HepG2 (cell line): Measurements from ENCODE around the gene SGMS1. TPM values are rescaled to one million over a fixed set of nuclear protein-coding genes. Genes with fewer than 3 reads are reported as not detected.
A peak's percentile ranks its signal among the peaks of the same experiment; 100 is the strongest.

Source experiments
- CEBPG ChIP-seq: IDR thresholded peaks from 2 replicates; pipeline ENCODE4 v1.6.1; 2016
- EED ChIP-seq: sonication (generic); formaldehyde crosslinking; IDR thresholded peaks from 2 replicates; pipeline ENCODE4 v1.5.0; 2020; ENCODE audit warnings: mild to moderate bottlenecking, missing genetic modification reagents
- GABPB1 ChIP-seq: IDR thresholded peaks from 2 replicates; pipeline ENCODE4 v1.6.1; 2016; ENCODE audit warnings: mild to moderate bottlenecking, missing genetic modification reagents, moderate library complexity, missing compliant biosample characterization
- MED13 ChIP-seq: sonication (generic); formaldehyde crosslinking; IDR thresholded peaks from 2 replicates; pipeline ENCODE4 v1.5.0; 2020; ENCODE audit warnings: missing genetic modification reagents
- RAD51 ChIP-seq: fragments of 450-650 bp; IDR thresholded peaks from 2 replicates; pipeline ENCODE4 v1.6.1; 2016; ENCODE audit warnings: borderline replicate concordance
- REL ChIP-seq: sonication (generic); formaldehyde crosslinking; conservative IDR thresholded peaks from 2 replicates; pipeline ENCODE4 v1.8.0; 2022; ENCODE audit warnings: mild to moderate bottlenecking, missing genetic modification reagents, moderate library complexity
- SIX4 ChIP-seq: sonication (generic); formaldehyde crosslinking; IDR thresholded peaks from 2 replicates; pipeline ENCODE4 v1.4.0; 2020; ENCODE audit warnings: missing genetic modification reagents
- SOX5 ChIP-seq: IDR thresholded peaks from 2 replicates; pipeline ENCODE4 v1.6.1; 2016; ENCODE audit warnings: borderline replicate concordance
- SP5 ChIP-seq: IDR thresholded peaks from 2 replicates; pipeline ENCODE4 v1.6.1; 2016; ENCODE audit warnings: low read depth, borderline replicate concordance
- ZNF264 ChIP-seq: sonication (generic); formaldehyde crosslinking; IDR thresholded peaks from 2 replicates; pipeline ENCODE4 v1.4.0; 2020; ENCODE audit warnings: missing genetic modification reagents
- ZNF282 ChIP-seq: fragments of 450-650 bp; IDR thresholded peaks from 2 replicates; pipeline ENCODE4 v1.6.1; 2018; ENCODE audit not compliant: partially characterized antibody
- ZNF3 ChIP-seq: IDR thresholded peaks from 2 replicates; pipeline ENCODE4 v1.7.0; 2017; ENCODE audit warnings: inconsistent platforms
- ZNF446 ChIP-seq: sonication (generic); formaldehyde crosslinking; IDR thresholded peaks from 2 replicates; pipeline ENCODE4 v1.5.0; 2020; ENCODE audit warnings: mild to moderate bottlenecking, missing genetic modification reagents
- ZNF543 ChIP-seq: sonication (generic); formaldehyde crosslinking; IDR thresholded peaks from 2 replicates; pipeline ENCODE4 v1.4.0; 2020; ENCODE audit warnings: mild to moderate bottlenecking, missing genetic modification reagents
- ZNF552 ChIP-seq: sonication (generic); formaldehyde crosslinking; IDR thresholded peaks from 2 replicates; pipeline ENCODE4 v1.9.0; 2022; ENCODE audit warnings: missing genetic modification reagents, mild to moderate bottlenecking, borderline replicate concordance
- ZNF605 ChIP-seq: sonication (generic); formaldehyde crosslinking; IDR thresholded peaks from 2 replicates; pipeline ENCODE4 v1.8.0; 2022; ENCODE audit warnings: mild to moderate bottlenecking, missing genetic modification reagents
- ZNF703 ChIP-seq: sonication (generic); formaldehyde crosslinking; IDR thresholded peaks from 2 replicates; pipeline ENCODE4 v1.5.1; 2020; ENCODE audit warnings: missing genetic modification reagents, mild to moderate bottlenecking, moderate library complexity, borderline replicate concordance
- ZNF768 ChIP-seq: sonication (generic); formaldehyde crosslinking; IDR thresholded peaks from 2 replicates; pipeline ENCODE4 v1.4.0; 2020; ENCODE audit warnings: missing genetic modification reagents
- polyA plus RNA-seq, 8 experiments: library from polyadenylated mRNA; depleted of rRNA in 3 of 8; stranded (reverse) in 7 of 8; unstranded in 1 of 8; fragments of >200 nt; fragmentation: Illumina TruSeq in 4 of 8; extraction: Trizol in 4 of 8; gene quantifications; 2 replicates each; pipeline versions ENCODE4 v1.2.1 to v1.2.3, GENCODE V29; 2011 to 2016; ENCODE audit warnings: low read depth in 4 of 8, missing spikeins in 1 of 8, mixed read lengths in 1 of 8; ENCODE audit not compliant: insufficient read depth in 1 of 8
- total RNA-seq, 5 experiments: library from RNA; depleted of rRNA; stranded (reverse); fragments of >200 nt; fragmentation: Illumina TruSeq; extraction: Trizol; gene quantifications; 2 replicates each; pipeline ENCODE4 v1.2.3, GENCODE V29; 2016; ENCODE audit warnings: low read depth in 1 of 5
- TF ChIP-seq, protein P1 (sequence below): sonication (generic); formaldehyde crosslinking; IDR thresholded peaks from 2 replicates; pipeline ENCODE4 v1.4.0; 2020; ENCODE audit warnings: missing genetic modification reagents
- TF ChIP-seq, protein P2 (sequence below): sonication (generic); formaldehyde crosslinking; IDR thresholded peaks from 2 replicates; pipeline ENCODE4 v1.4.0; 2020; ENCODE audit warnings: missing genetic modification reagents
- TF ChIP-seq, protein P3 (sequence below): sonication (generic); formaldehyde crosslinking; conservative IDR thresholded peaks from 2 replicates; pipeline ENCODE4 v1.4.0; 2020; ENCODE audit warnings: missing genetic modification reagents
- TF ChIP-seq, protein P4 (sequence below): IDR thresholded peaks from 2 replicates; pipeline ENCODE4 v1.6.1; 2016
- TF ChIP-seq, protein P5 (sequence below): IDR thresholded peaks from 2 replicates; pipeline ENCODE4 v1.6.1; 2016; ENCODE audit warnings: mild to moderate bottlenecking, missing biosample characterization, missing genetic modification reagents
- TF ChIP-seq, protein P6 (sequence below): sonication (generic); formaldehyde crosslinking; IDR thresholded peaks from 2 replicates; pipeline ENCODE4 v1.8.1; 2023; ENCODE audit warnings: missing genetic modification reagents, mild to moderate bottlenecking, borderline replicate concordance
- TF ChIP-seq, protein P7 (sequence below): sonication (generic); formaldehyde crosslinking; IDR thresholded peaks from 2 replicates; pipeline ENCODE4 v1.8.1; 2023; ENCODE audit warnings: mild to moderate bottlenecking, missing genetic modification reagents

Gene SGMS1
- total and polyA plus RNA-seq, 2 of the 13 experiments (the other 11 are each of a cell fraction or from before 2014, with no cell fraction given): 6.5 to 15.1 TPM

DNA sequence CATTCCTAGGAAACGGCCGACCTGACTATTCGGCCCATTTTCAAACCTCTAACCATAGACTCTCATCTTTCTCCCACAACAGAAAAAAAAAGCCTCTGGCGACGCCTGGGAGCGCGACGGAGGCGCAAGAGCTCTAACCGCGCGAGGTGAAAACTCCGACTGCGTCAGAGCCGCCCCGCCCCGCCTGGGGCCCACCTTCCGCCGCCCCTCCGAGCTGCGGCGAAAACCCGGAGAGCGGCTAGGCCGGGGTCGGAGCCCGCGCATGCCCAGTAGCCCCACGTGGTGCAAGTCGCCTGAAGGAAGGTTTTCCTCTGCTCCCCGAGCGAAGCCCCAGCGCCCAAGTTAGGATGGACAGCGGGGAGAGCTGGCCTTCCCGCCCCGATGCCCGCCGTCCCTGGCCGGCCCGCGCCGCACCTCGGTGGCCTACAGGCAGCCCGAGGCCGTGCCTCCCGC is 683 bp upstream of the SGMS1 start (continued):
- TF ChIP-seq, protein P1, sequence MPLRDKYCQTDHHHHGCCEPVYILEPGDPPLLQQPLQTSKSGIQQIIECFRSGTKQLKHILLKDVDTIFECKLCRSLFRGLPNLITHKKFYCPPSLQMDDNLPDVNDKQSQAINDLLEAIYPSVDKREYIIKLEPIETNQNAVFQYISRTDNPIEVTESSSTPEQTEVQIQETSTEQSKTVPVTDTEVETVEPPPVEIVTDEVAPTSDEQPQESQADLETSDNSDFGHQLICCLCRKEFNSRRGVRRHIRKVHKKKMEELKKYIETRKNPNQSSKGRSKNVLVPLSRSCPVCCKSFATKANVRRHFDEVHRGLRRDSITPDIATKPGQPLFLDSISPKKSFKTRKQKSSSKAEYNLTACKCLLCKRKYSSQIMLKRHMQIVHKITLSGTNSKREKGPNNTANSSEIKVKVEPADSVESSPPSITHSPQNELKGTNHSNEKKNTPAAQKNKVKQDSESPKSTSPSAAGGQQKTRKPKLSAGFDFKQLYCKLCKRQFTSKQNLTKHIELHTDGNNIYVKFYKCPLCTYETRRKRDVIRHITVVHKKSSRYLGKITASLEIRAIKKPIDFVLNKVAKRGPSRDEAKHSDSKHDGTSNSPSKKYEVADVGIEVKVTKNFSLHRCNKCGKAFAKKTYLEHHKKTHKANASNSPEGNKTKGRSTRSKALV (CRISPR knock-in tag): peak; percentile 12
- TF ChIP-seq REL (CRISPR knock-in tag) (peak; percentile 28), MED13 (CRISPR knock-in tag) (no peak), ZNF605 (CRISPR knock-in tag) (0 out of 2 replicates have a peak, but pooled peaks have one; percentile 47), SIX4 (CRISPR knock-in tag) (0 out of 2 replicates have a peak, but pooled peaks have one; percentile 18), ZNF446 (CRISPR knock-in tag) (peak; percentile 90), ZNF703 (CRISPR knock-in tag) (no peak), EED (peak; percentile 43; the same call in 1 of the 2 replicates), SOX5 (CRISPR knock-in tag) (peak; percentile 39), SP5 (peak; percentile 73), CEBPG (CRISPR knock-in tag) (no peak), ZNF282 (no peak), ZNF264 (CRISPR knock-in tag) (no peak; the same call in 1 of the 2 replicates), ZNF552 (CRISPR knock-in tag) (peak; percentile 85), ZNF543 (CRISPR knock-in tag) (peak; percentile 12; the same call in 1 of the 2 replicates), ZNF3 (CRISPR knock-in tag) (no peak; the same call in 1 of the 2 replicates), RAD51 (no peak), ZNF768 (CRISPR knock-in tag) (peak; percentile 14; the same call in 1 of the 2 replicates), GABPB1 (CRISPR knock-in tag) (peak; percentile 83; the same call in 1 of the 2 replicates)
- TF ChIP-seq, protein P2, sequence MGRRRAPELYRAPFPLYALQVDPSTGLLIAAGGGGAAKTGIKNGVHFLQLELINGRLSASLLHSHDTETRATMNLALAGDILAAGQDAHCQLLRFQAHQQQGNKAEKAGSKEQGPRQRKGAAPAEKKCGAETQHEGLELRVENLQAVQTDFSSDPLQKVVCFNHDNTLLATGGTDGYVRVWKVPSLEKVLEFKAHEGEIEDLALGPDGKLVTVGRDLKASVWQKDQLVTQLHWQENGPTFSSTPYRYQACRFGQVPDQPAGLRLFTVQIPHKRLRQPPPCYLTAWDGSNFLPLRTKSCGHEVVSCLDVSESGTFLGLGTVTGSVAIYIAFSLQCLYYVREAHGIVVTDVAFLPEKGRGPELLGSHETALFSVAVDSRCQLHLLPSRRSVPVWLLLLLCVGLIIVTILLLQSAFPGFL: no peak
- TF ChIP-seq, protein P3, sequence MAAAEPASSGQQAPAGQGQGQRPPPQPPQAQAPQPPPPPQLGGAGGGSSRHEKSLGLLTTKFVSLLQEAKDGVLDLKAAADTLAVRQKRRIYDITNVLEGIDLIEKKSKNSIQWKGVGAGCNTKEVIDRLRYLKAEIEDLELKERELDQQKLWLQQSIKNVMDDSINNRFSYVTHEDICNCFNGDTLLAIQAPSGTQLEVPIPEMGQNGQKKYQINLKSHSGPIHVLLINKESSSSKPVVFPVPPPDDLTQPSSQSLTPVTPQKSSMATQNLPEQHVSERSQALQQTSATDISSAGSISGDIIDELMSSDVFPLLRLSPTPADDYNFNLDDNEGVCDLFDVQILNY (CRISPR knock-in tag): 0 out of 2 replicates have a peak, but pooled peaks have one; percentile 20
- TF ChIP-seq, protein P4, sequence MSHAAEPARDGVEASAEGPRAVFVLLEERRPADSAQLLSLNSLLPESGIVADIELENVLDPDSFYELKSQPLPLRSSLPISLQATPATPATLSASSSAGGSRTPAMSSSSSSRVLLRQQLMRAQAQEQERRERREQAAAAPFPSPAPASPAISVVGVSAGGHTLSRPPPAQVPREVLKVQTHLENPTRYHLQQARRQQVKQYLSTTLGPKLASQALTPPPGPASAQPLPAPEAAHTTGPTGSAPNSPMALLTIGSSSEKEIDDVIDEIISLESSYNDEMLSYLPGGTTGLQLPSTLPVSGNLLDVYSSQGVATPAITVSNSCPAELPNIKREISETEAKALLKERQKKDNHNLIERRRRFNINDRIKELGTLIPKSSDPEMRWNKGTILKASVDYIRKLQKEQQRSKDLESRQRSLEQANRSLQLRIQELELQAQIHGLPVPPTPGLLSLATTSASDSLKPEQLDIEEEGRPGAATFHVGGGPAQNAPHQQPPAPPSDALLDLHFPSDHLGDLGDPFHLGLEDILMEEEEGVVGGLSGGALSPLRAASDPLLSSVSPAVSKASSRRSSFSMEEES (CRISPR knock-in tag): peak; percentile 10
- TF ChIP-seq, protein P5, sequence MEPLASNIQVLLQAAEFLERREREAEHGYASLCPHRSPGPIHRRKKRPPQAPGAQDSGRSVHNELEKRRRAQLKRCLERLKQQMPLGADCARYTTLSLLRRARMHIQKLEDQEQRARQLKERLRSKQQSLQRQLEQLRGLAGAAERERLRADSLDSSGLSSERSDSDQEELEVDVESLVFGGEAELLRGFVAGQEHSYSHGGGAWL: peak; percentile 91
- TF ChIP-seq, protein P6, sequence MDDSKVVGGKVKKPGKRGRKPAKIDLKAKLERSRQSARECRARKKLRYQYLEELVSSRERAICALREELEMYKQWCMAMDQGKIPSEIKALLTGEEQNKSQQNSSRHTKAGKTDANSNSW (CRISPR knock-in tag): no peak
- TF ChIP-seq, protein P7, sequence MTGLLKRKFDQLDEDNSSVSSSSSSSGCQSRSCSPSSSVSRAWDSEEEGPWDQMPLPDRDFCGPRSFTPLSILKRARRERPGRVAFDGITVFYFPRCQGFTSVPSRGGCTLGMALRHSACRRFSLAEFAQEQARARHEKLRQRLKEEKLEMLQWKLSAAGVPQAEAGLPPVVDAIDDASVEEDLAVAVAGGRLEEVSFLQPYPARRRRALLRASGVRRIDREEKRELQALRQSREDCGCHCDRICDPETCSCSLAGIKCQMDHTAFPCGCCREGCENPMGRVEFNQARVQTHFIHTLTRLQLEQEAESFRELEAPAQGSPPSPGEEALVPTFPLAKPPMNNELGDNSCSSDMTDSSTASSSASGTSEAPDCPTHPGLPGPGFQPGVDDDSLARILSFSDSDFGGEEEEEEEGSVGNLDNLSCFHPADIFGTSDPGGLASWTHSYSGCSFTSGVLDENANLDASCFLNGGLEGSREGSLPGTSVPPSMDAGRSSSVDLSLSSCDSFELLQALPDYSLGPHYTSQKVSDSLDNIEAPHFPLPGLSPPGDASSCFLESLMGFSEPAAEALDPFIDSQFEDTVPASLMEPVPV: peak; percentile 71
